DND-41 (cell line): ENCODE results near the gene RIPOR1.
"Not testable (repeated sequence)": the region's sequence is repeated elsewhere in the genome, so short reads cannot be mapped to it uniquely, and the experiment has no call there.

ENCODE experiments used
- ATAC-seq: fragments of 200-7000 bp; cut with Tn5 transposase; 3 replicates; pipeline ENCODE4 v1.9.1; 2021; ENCODE audit warnings: low read depth; ENCODE audit not compliant: insufficient read depth
- DNase-seq: peaks from one replicate; pipeline ENCODE4 v3.0.0-alpha.2; 2020
- H2AFZ ChIP-seq: 2 replicates; pipeline ENCODE4 v1.6.0; 2012; ENCODE audit warnings: low read depth, low read length
- H3K27ac ChIP-seq: 2 replicates; pipeline ENCODE4 v1.5.1; 2012; ENCODE audit warnings: low read length, inconsistent platforms
- H3K27me3 ChIP-seq: fragments of 200-600 bp; sonication (generic); 2 replicates; pipeline ENCODE4 v1.6.0; 2012; ENCODE audit warnings: low read length, mild to moderate bottlenecking, inconsistent platforms; ENCODE audit not compliant: insufficient read depth, poor library complexity
- H3K36me3 ChIP-seq: 2 replicates; pipeline ENCODE4 v1.5.1; 2012; ENCODE audit warnings: low read length, inconsistent platforms; ENCODE audit not compliant: insufficient read depth
- H3K4me1 ChIP-seq: 2 replicates; pipeline ENCODE4 v1.5.1; 2012; ENCODE audit warnings: mild to moderate bottlenecking, low read length; ENCODE audit not compliant: insufficient read depth
- H3K4me2 ChIP-seq: 2 replicates; pipeline ENCODE4 v1.6.0; 2012; ENCODE audit warnings: mild to moderate bottlenecking, moderate library complexity, low read length, inconsistent platforms; ENCODE audit not compliant: insufficient read depth
- H3K4me3 ChIP-seq, 2 experiments: fragments of 200-600 bp in 1 of 2; shearing (Covaris generic) in 1 of 2; 2 replicates each; pipeline ENCODE4 v1.5.1; 2012 to 2016; ENCODE audit warnings: inconsistent platforms in 2 of 2, low read length in 2 of 2, mild to moderate bottlenecking in 2 of 2, low read depth in 1 of 2, moderate library complexity in 1 of 2
- H3K79me2 ChIP-seq: 2 replicates; pipeline ENCODE4 v1.6.0; 2012; ENCODE audit warnings: low read length, inconsistent platforms; ENCODE audit not compliant: insufficient read depth
- H3K9ac ChIP-seq: 2 replicates; pipeline ENCODE4 v1.6.0; 2012; ENCODE audit warnings: low read depth, mild to moderate bottlenecking, inconsistent platforms, low read length, moderate library complexity
- H3K9me3 ChIP-seq: 2 replicates; pipeline ENCODE4 v1.5.1; 2012; ENCODE audit warnings: low read length, moderate library complexity, mild to moderate bottlenecking, inconsistent platforms; ENCODE audit not compliant: insufficient read depth, severe bottlenecking
- H4K20me1 ChIP-seq: 2 replicates; pipeline ENCODE4 v1.6.0; 2012; ENCODE audit warnings: low read length; ENCODE audit not compliant: insufficient read depth
- CTCF ChIP-seq: IDR thresholded peaks from 2 replicates; pipeline ENCODE4 v1.5.1; 2012; ENCODE audit warnings: borderline replicate concordance, low read length, moderate library complexity, mild to moderate bottlenecking; ENCODE audit not compliant: poor library complexity, severe bottlenecking; ENCODE audit errors: extremely low read depth
- EZH2 ChIP-seq: IDR thresholded peaks from 3 replicates; pipeline ENCODE4 v1.6.1; 2012; ENCODE audit warnings: borderline replicate concordance, low read depth, mild to moderate bottlenecking, moderate library complexity, low read length, inconsistent platforms; ENCODE audit not compliant: severe bottlenecking

The RIPOR1 gene

GRCh38 chr16:67486805-67487204 lies 41.8 kb upstream of the RIPOR1 start:
- Histone ChIP-seq H4K20me1 (no peaks in the 10 kb centered on the region), H2AFZ (no peak overlapping the region), H3K79me2 (peaks cover 23% of the 10 kb centered on the region), H3K9me3 (no peaks in the 10 kb centered on the region), H3K4me1 (peaks cover 20% of the 10 kb centered on the region), H3K9ac (no peak overlapping the region), H3K27ac (no peak overlapping the region), H3K27me3 (no peaks in the 10 kb centered on the region), H3K36me3 (peaks cover 24% of the 10 kb centered on the region), H3K4me2 (no peak overlapping the region), H3K4me3 (no peak overlapping the region)
- TF ChIP-seq EZH2 (no peak), CTCF (no peak)
- DNase-seq (no peak), ATAC-seq (no peak)

GRCh38 chr16:67487561-67487960 lies 41.1 kb upstream of the RIPOR1 start:
- not testable (repeated sequence) for H3K27ac ChIP-seq, ATAC-seq, H4K20me1 ChIP-seq, H3K27me3 ChIP-seq, H3K4me3 ChIP-seq, H3K9ac ChIP-seq, H3K4me2 ChIP-seq, DNase-seq, H3K9me3 ChIP-seq, H2AFZ ChIP-seq
- Histone ChIP-seq H3K36me3 (peaks cover 24% of the 10 kb centered on the region), H3K79me2 (peaks cover 16% of the 10 kb centered on the region), H3K4me1 (peaks cover 13% of the 10 kb centered on the region)

- ATAC-seq (no peak), DNase-seq (no peak)
- Histone ChIP-seq H3K27ac (no peak overlapping the region), H2AFZ (no peak overlapping the region), H3K4me1 (no peaks in the 10 kb centered on the region), H4K20me1 (no peaks in the 10 kb centered on the region), H3K4me2 (no peak overlapping the region), H3K36me3 (peaks cover 11% of the 10 kb centered on the region), H3K4me3 (no peak overlapping the region), H3K9me3 (no peaks in the 10 kb centered on the region), H3K9ac (no peak overlapping the region), H3K27me3 (no peaks in the 10 kb centered on the region), H3K79me2 (no peaks in the 10 kb centered on the region)
- TF ChIP-seq CTCF = no peak
Observed at GRCh38 chr16:67489401-67490083, 39.1 kb upstream of the RIPOR1 start.

GRCh38 chr16:67490335-67491096 lies 38.1 kb upstream of the RIPOR1 start:
- no peak overlapping the region for H3K27ac ChIP-seq
- H3K36me3 ChIP-seq = peaks cover 7% of the 10 kb centered on the region; the same call in 1 of the 2 replicates
- H4K20me1 ChIP-seq = no peaks in the 10 kb centered on the region
- DNase-seq (no peak), ATAC-seq (no peak)
- no peaks in the 10 kb centered on the region for H3K79me2 ChIP-seq
- no peaks in the 10 kb centered on the region for H3K27me3 ChIP-seq
- no peaks in the 10 kb centered on the region for H3K9me3 ChIP-seq
- H3K4me2 ChIP-seq = no peak overlapping the region
- H3K4me3 ChIP-seq = no peak overlapping the region
- no peaks in the 10 kb centered on the region for H3K4me1 ChIP-seq
- no peak overlapping the region for H2AFZ ChIP-seq
- no peak overlapping the region for H3K9ac ChIP-seq
- TF ChIP-seq EZH2 (no peak), CTCF (no peak)
